ENCODE results near the gene EZH2.

The EZH2 gene

DNA sequence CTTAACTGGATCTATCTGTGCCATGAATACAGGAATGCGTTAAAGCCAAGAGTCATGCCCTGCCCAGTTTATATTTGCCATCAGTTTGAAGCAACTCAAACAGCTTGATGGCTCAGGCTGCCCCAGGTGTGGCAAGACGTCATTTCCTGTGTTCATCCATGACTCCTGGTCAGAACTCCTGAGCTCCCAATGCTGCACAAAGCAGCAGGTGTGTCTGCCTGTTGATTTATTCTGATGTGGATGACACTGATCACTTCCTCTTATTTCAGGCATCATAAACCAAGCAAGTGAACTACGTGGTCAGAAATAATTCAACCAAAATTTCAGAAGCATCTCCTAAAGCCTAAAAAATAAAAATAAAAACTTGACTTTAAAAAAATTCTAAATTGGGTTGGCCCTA lies 68.5 kb downstream of the EZH2 start:
- no peak overlapping the region for H3K4me3 ChIP-seq
- no peak for DNase-seq (ENCODE audit: low spot score)
- H3K27ac ChIP-seq: no peak overlapping the region
- TF ChIP-seq, protein P1, sequence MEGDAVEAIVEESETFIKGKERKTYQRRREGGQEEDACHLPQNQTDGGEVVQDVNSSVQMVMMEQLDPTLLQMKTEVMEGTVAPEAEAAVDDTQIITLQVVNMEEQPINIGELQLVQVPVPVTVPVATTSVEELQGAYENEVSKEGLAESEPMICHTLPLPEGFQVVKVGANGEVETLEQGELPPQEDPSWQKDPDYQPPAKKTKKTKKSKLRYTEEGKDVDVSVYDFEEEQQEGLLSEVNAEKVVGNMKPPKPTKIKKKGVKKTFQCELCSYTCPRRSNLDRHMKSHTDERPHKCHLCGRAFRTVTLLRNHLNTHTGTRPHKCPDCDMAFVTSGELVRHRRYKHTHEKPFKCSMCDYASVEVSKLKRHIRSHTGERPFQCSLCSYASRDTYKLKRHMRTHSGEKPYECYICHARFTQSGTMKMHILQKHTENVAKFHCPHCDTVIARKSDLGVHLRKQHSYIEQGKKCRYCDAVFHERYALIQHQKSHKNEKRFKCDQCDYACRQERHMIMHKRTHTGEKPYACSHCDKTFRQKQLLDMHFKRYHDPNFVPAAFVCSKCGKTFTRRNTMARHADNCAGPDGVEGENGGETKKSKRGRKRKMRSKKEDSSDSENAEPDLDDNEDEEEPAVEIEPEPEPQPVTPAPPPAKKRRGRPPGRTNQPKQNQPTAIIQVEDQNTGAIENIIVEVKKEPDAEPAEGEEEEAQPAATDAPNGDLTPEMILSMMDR (IDR thresholded peaks at IDR 0.05): no peak

DNA sequence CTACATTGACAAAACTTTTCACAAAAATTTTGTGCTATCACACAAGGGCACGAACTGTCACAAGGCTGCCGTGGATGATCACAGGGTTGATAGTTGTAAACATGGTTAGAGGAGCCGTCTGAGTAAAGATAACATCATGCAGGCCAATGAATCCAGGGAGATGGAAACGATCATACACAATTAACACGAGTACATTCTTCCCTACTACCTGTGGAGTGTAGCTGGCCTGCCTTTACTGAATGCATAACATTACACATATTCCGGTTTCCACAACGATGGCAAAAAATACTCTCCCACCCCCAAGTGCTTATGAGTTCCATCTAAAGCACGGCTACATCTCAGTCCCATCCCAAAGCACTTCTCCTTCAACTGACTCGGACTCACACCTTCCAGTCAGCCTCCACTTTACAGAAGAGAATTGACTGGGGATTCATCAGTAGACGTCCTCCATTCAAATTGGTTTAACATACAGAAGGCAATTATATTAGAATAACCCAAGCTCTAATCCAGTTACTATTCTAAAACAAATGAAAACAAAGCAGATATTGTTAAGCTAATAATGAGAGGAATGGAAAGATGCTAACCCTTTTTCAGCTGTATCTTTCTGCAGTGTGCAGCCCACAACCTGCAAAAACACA lies 69.0 kb downstream of the EZH2 start:
- Histone ChIP-seq H3K4me3 (no peak overlapping the region), H3K27ac (no peak overlapping the region)
- DNase-seq (ENCODE audit: low spot score): no peak
- TF ChIP-seq, protein P1 (IDR thresholded peaks at IDR 0.05): no peak

DNA sequence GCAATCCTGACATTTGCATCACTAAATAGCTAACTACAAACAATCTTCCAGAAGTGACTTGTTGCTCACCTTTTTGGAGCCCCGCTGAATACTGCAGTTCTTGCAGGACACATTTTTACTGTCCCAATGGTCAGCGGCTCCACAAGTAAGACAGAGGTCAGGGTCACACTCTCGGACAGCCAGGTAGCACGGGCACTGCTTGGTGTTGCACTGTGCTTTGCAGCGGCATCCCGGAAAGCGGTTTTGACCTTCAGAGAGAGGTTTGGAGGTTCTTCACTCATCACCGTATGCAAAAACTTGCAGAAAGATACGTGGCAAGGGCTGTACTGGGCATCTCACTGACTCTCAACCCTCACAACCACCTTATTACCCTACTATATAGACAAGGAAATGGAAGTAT lies 70.2 kb downstream of the EZH2 start:
- no peak for DNase-seq (ENCODE audit: low spot score)
- TF ChIP-seq, protein P1 (IDR thresholded peaks at IDR 0.05): no peak

DNA sequence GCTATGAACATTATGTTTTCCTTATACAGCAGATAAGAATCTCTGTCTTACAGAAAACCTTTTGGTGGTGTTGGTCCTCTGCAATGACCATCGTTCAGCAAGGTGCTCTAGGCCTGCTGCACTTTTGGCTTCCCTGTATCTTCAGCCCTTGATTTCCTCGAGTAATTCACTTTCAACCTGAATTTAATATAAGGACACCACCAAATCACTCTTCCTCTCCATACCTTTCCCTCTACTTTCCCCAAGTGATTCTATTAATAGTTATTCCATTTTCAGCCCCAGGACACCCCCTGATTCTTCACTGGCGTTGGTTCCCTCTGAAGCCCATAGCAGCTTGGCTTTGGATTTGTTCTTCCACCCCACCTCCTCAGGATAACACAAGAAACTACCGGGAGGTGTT lies 72.2 kb downstream of the EZH2 start:
- Histone ChIP-seq H3K4me3 (no peak overlapping the region), H3K27ac (no peak overlapping the region)
- DNase-seq (ENCODE audit: low spot score): no peak
- TF ChIP-seq, protein P1 (IDR thresholded peaks at IDR 0.05): no peak

More for the DNA sequence above, 70.2 kb downstream of the EZH2 start:
- no peak overlapping the region for H3K4me3 ChIP-seq
- no peak overlapping the region for H3K27ac ChIP-seq

DNA sequence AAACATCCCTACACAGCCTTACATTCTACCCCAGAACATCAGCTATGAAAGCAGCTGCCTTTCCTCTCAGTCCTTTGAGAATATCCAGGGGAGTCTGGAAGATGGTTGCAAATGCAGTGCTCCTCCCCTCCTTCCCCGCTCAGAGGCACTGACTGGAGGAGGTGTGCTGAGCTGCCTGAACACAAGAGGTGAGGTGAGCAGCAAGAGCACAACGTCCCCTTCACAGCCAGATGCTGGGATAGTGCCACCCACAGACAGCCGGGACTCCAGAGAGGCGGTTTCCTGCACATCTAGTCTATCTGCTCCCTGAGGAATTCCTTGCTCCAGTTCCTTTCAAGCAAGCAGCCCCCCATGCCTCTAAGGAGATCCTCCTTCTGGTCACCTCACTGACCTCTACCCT lies 74.2 kb downstream of the EZH2 start:
- TF ChIP-seq, protein P1 (IDR thresholded peaks at IDR 0.05): no peak
- no peak overlapping the region for H3K27ac ChIP-seq
- H3K4me3 ChIP-seq: no peak overlapping the region
- no peak for DNase-seq (ENCODE audit: low spot score)

DNA sequence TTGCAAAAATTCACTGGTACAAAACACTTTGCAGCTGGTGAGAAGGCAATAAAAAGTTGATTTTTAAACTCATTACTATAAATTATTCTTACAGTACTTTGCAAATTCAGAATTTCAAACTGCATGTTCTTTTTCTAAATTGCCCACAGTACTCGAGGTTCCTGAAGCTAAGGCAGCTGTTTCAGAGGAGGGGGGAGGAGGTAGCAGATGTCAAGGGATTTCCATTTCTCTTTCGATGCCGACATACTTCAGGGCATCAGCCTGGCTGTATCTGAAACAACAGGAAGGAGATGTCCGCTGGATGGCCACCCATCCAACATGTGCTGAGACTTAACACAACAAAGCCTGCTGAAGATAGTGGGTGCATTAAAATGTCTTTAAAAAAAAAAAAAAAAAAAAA lies 76.7 kb downstream of the EZH2 start:
- Histone ChIP-seq H3K27ac (no peak overlapping the region), H3K4me3 (no peak overlapping the region)
- DNase-seq (ENCODE audit: low spot score): no peak
- TF ChIP-seq, protein P1 (IDR thresholded peaks at IDR 0.05): no peak

DNA sequence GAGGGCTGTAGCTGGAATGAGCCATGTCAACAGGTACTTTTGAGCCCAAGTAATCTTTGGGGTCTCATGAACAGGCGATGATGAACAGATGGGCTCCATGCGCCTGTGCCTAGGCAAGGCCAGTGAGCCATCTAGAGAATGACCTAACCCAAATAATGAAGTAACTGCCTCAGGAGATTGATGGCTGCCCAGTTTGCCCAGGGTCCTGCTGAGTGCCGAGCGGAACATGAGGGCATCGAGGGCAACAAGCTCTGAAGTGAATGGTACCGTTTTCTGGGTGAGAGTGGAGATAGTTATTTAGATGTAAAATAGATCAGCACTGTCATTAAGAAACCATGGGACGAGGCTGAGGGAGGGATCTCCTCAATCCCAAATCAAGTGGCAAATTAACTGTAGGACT lies 77.9 kb downstream of the EZH2 start:
- DNase-seq (ENCODE audit: low spot score): no peak
- Histone ChIP-seq H3K27ac (no peak overlapping the region), H3K4me3 (no peak overlapping the region)
- TF ChIP-seq, protein P1 (IDR thresholded peaks at IDR 0.05): no peak

All from coronary artery (tissue), 2 donors.